HG03378 (cell line): ENCODE data around the gene ADAM8.

Experiments
- ATAC-seq: cut with Tn5 transposase; IDR thresholded peaks from one replicate; pipeline ENCODE4 v1.9.1; 2021; ENCODE audit warnings: mild to moderate bottlenecking, moderate library complexity; ENCODE audit not compliant: unreplicated experiment

Gene ADAM8

GRCh38 chr10:133214468-133215410 lies 61.9 kb downstream of the ADAM8 start:
- ATAC-seq = no peak

DNA sequence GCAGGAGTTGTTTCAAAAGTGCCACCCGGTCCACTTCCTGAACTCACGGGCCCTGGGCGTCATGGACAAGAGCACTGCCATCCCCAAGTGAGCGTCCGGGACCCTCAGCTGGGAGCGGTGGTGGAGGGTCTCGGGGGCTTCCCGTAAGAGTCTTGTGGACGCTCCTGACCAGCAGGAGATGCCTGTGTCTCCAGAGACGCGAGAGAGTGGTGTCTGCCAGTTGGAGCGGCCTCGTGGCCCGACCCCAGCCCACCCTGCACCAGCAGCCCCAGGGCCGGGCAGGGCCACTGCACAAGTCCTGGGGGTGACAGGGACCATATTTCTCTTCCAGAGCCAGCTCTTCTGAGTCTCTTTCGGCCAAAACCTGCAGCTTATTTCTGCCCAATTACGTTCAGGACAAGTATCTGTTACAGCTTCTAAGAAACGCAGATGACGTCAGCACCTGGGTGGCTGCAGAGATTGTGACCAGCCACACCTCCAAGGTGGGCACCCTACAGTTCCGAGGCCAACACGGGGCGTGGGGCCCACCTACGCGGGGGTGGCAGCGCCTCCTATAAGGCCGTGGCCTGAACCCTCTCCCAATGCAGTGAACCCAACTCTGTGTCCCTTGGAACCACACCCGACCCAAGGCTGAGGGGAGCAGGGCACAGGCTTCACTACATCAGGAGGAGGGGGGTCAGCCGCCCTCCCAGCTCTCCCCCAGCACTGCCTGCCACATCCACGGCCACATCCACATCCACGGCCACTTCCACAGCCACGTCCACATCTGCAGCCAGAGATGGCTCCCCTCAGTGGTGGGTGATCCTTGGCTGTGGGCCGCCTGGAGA lies 62.8 kb downstream of the ADAM8 start:
- no peak for ATAC-seq

GRCh38 chr10:133212853-133213494 lies 63.7 kb downstream of the ADAM8 start:
- no peak for ATAC-seq
